GM21360 (cell line): ENCODE data around the gene C1orf35.

Experiments
- ATAC-seq: cut with Tn5 transposase; IDR thresholded peaks from one replicate; pipeline ENCODE4 v1.9.1; 2021; ENCODE audit warnings: mild to moderate bottlenecking, moderate library complexity; ENCODE audit not compliant: unreplicated experiment

C1orf35 gene

GRCh38 chr1:228102791-228103620, at the start of gene C1orf35:
TSS of gene C1orf35 (minus strand) at chr1:228103325. CDS start at chr1:228103227, 98 bp downstream.
- peak; percentile 62 for ATAC-seq

DNA sequence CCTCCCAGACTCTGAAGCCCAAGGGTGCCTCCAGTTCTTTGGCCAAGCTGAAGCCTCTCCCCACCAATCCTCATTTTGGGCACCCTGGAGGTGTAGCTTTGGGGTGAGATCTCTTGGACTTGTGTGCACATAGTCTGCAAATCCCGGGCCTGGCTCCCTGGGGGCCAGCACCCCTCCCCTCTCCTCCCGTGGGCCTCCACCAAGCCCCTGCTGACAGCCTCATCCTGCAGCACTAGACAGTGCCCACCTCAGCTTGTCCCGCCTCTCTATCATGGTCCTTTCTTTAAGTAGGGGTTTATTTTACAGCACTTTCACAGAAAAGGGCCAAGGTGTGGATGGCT, 49.8 kb upstream of the C1orf35 start:
- ATAC-seq: no peak

GRCh38 chr1:228152097-228152917, 49.2 kb upstream of the C1orf35 start:
- ATAC-seq: no peak

- no peak for ATAC-seq
These were observed 48.2 kb upstream of the C1orf35 start for GRCh38 chr1:228151180-228151925.

GRCh38 chr1:228150461-228151179, 47.5 kb upstream of the C1orf35 start:
- ATAC-seq: no peak

DNA sequence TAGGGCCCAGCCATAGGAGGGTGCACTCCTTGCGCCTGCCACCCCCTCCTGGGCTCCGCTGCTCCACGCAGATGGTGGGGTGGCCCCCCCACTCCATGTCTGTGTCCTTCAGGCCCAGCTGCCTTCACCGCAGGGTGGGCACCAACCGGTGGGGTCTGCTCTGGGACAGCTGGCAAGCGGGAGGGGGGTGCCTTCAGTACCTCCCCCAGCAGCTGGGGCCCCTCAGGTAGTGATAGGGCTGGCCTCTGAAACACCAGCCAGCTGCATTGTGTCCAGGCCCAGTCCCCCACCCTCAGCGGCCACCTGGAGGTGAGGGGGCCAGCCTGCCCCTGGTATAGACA, 47.0 kb upstream of the C1orf35 start:
- no peak for ATAC-seq

- no peak for ATAC-seq
These were observed 46.4 kb upstream of the C1orf35 start, which contains the start of gene GJC2 for GRCh38 chr1:228149406-228150119. TSS of gene GJC2 (plus strand) at chr1:228149930. CDS start at chr1:228157759, 7,829 bp downstream.

DNA sequence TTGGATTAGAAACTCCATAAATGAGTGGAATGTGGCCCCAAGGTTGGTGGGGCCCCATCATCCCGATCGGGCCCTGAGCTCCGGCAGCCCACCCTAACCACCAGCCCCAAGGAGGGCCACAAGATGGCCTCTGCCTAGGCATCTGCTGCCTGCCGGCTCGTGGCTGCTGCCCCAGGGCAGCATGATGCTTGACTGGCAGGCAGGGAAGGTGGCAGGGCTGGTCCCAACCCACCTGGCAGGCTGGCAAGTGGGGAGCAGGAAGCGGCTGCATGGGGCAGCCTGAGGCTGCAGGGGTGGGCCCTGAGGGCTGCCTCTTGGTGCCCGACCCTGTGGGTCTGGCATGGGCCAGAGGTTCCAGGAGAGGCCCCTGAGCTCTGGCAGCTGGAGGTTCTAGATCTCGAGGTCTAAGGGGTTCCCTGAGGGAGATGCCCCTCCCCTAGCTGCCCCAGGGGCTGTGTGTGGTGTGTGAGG, 45.8 kb upstream of the C1orf35 start:
- ATAC-seq: no peak

GRCh38 chr1:228148196-228148861, 45.2 kb upstream of the C1orf35 start:
- no peak for ATAC-seq

DNA sequence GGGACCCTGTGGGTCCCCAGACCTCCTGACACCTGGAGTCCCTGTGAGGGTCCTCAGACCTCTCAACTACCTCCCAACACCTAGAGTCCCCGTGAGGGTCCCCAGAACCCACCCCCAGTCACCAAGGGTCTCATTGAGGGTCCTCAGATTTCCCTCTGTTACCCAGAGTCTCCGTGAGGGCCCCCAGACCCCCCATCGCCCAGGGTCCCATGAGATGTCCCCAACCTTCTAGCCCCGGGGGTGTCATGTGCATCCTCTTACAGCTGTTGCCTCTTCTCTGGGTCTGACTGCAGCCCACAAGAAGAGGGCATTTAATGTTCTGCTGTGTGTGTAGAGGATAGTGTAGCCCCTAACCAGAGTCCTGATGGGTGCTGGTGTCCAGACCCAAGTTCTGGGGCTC, 44.6 kb upstream of the C1orf35 start:
- ATAC-seq: no peak

- ATAC-seq: no peak
These were observed 44.1 kb upstream of the C1orf35 start for GRCh38 chr1:228147151-228147693.

DNA sequence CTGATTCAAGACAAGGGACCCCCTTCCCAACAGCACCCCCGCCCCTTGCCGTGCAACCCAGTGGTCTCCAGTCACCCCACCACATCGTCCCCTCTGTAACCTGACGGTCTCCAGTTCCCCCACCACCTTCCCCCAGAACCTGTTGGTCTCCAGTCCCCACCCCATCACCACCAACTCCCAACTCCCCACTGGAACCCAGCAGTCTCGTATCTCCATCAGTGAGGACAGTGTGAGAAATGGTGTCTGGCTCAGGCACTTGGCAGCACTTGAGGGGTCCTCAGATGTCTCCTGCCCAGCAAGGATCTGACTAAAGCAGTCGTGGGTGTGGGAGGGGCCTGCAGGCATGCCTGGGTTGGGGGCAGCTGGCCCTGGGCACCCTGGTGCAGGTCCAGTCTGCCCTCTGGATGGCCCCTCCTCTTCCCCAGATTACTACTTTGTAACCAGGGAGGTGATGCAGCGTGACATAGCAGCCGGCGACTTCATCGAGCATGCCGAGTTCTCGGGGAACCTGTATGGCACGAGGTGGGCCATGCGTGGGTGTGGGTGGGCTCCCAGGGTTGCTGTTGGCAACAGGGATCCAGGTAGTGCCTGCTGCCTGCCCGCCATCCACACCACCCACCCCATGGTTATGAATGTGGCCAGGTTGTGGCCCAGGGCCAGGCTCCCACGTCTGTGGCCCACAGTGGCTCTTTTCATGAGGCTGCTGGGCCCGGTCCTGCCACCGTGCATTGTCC, 43.5 kb upstream of the C1orf35 start:
- no peak for ATAC-seq

- ATAC-seq: no peak
These were observed 42.6 kb upstream of the C1orf35 start for GRCh38 chr1:228145463-228146416.

GRCh38 chr1:228144993-228145343, 41.8 kb upstream of the C1orf35 start:
- ATAC-seq: no peak

- ATAC-seq: no peak
These were observed 41.3 kb upstream of the C1orf35 start for GRCh38 chr1:228144193-228144992.

DNA sequence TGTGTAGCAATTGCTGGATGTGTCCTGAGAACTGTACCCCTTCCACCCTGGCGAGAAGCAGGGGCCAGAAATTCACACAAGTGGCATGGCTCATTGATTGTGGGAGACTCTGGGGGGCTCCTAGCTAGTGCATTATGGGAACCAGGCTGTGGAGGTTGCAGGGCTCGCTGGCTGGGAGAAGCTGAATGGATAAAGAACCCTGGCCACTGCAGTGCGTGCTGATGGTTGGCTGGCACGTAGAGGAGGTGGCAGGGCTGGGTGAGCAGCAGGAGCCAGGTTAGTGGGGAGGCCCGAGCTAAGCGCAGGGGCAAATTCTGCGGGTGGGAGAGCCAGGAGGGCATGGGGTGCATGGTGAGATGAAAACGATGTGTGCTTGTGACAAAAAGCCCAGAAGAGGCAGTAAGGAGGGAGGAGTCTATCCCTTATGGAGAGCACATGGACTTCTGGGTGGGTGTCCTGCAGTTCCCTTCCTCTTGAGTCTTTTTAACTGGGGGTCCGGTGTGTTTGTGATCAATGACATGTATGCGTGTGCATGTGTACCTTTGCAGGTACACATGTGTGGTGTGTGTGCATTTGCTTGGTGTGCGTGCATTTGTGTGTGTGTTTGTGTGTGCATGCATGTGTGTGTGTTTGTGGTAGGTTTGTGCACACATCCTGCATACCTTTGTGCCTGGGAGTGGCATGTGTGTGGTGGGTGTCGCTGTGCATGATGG, 40.5 kb upstream of the C1orf35 start:
- ATAC-seq: no peak
